Thoracic aorta (tissue), 2 donors: ENCODE measurements around the gene SHISA6. TPM values are rescaled to one million over a fixed set of nuclear protein-coding genes. Genes with fewer than 3 reads are reported as not detected.

ENCODE experiments used
- ATAC-seq: fragments of 150-250 bp; one replicate; pipeline ENCODE4 v1.8.0; 2017; ENCODE audit warnings: low read depth; ENCODE audit not compliant: insufficient number of reproducible peaks, low FRiP score
- DNase-seq: peaks from one replicate; pipeline ENCODE4 v3.0.0-alpha.2; 2020; ENCODE audit warnings: low spot score
- H3K27ac ChIP-seq, 2 donors: fragments of 200-600 bp; sonication (generic); 1 replicate in 1 of 2; 2 replicates in 1 of 2; pipeline ENCODE4 v1.5.1; 2016; ENCODE audit warnings: mild to moderate bottlenecking in 2 of 2, moderate library complexity in 2 of 2
- H3K27me3 ChIP-seq: fragments of 200-600 bp; sonication (generic); replicated peaks from 2 replicates; pipeline ENCODE4 v1.6.0; 2016; ENCODE audit warnings: mild to moderate bottlenecking; ENCODE audit not compliant: insufficient read depth
- H3K36me3 ChIP-seq: fragments of 200-600 bp; sonication (generic); one replicate; pipeline ENCODE4 v1.5.1; 2016
- H3K4me1 ChIP-seq, 2 donors: fragments of 200-600 bp; sonication (generic); 1 replicate in 1 of 2; 2 replicates in 1 of 2; pipeline versions ENCODE4 v1.5.1 to v1.6.0; 2016; ENCODE audit warnings: low read depth in 2 of 2, mild to moderate bottlenecking in 1 of 2; ENCODE audit not compliant: control insufficient read depth in 1 of 2
- H3K4me3 ChIP-seq: fragments of 200-600 bp; sonication (generic); 2 replicates; pipeline ENCODE4 v1.5.1; 2016; ENCODE audit warnings: mild to moderate bottlenecking
- H3K9me3 ChIP-seq: fragments of 200-600 bp; sonication (generic); 2 replicates; pipeline ENCODE4 v1.5.1; 2016
- CTCF ChIP-seq: fragments of 200-600 bp; sonication (generic); IDR thresholded peaks from one replicate; pipeline ENCODE4 v1.5.1; 2019; ENCODE audit warnings: antibody characterized with exemption
- total RNA-seq, 2 donors: library from RNA; depleted of rRNA; stranded (reverse); fragments of >200 nt; gene quantifications; one replicate each; pipeline versions ENCODE4 v1.1.0 to v1.2.3, GENCODE V29; 2016

Gene SHISA6
- total RNA-seq, 2 donors from 2014 or later, result under 0.01 TPM; not detected in 1

- no peak overlapping the region for H3K4me3 ChIP-seq
Measured at GRCh38 chr17:11332706-11333105, 91.7 kb downstream of the SHISA6 start.

GRCh38 chr17:11334493-11334892 lies 93.5 kb downstream of the SHISA6 start:
- Histone ChIP-seq H3K4me3 (no peak overlapping the region), H3K4me1 (no peaks in the 10 kb centered on the region), H3K36me3 (no peaks in the 10 kb centered on the region), H3K27ac (no peak overlapping the region), H3K9me3 (no peaks in the 10 kb centered on the region), H3K27me3 (no peaks in the 10 kb centered on the region)
- no peak for TF ChIP-seq CTCF
- DNase-seq (no peak), ATAC-seq (no peak)

More at GRCh38 chr17:11332706-11333105, 91.7 kb downstream of the SHISA6 start:
- Histone ChIP-seq H3K9me3 (no peaks in the 10 kb centered on the region), H3K36me3 (no peaks in the 10 kb centered on the region), H3K27me3 (no peaks in the 10 kb centered on the region), H3K27ac (no peak overlapping the region), H3K4me1 (no peaks in the 10 kb centered on the region)
- no peak for TF ChIP-seq CTCF
- DNase-seq (no peak), ATAC-seq (no peak)

- H3K9me3 ChIP-seq, result no peaks in the 10 kb centered on the region
- DNase-seq (no peak), ATAC-seq (no peak)
- no peak overlapping the region for H3K4me3 ChIP-seq
- no peaks in the 10 kb centered on the region for H3K36me3 ChIP-seq
- no peaks in the 10 kb centered on the region for H3K4me1 ChIP-seq
- no peaks in the 10 kb centered on the region for H3K27me3 ChIP-seq
- no peak for TF ChIP-seq CTCF
- no peak overlapping the region for H3K27ac ChIP-seq
Measured at GRCh38 chr17:11336290-11336689, 95.3 kb downstream of the SHISA6 start.

- ATAC-seq (no peak), DNase-seq (no peak)
- H3K27me3 ChIP-seq, result no peaks in the 10 kb centered on the region
- no peak overlapping the region for H3K4me3 ChIP-seq
- no peaks in the 10 kb centered on the region for H3K9me3 ChIP-seq
- H3K4me1 ChIP-seq, result no peaks in the 10 kb centered on the region
- no peaks in the 10 kb centered on the region for H3K36me3 ChIP-seq
- TF ChIP-seq CTCF, result no peak
- no peak overlapping the region for H3K27ac ChIP-seq
Measured at GRCh38 chr17:11340803-11341202, 99.8 kb downstream of the SHISA6 start.

GRCh38 chr17:11342138-11342537 lies 101.1 kb downstream of the SHISA6 start:
- Histone ChIP-seq H3K36me3 (no peaks in the 10 kb centered on the region), H3K27me3 (no peaks in the 10 kb centered on the region), H3K9me3 (no peaks in the 10 kb centered on the region), H3K4me3 (no peak overlapping the region), H3K27ac (no peak overlapping the region), H3K4me1 (no peaks in the 10 kb centered on the region)
- ATAC-seq, result no peak
- TF ChIP-seq CTCF, result no peak
- no peak for DNase-seq
